ENCODE results near the gene HNRNPA1. TPM values are rescaled to one million over a fixed set of nuclear protein-coding genes. Genes with fewer than 3 reads are reported as not detected.

The HNRNPA1 gene
- total RNA-seq, 1 donor from 2014 or later, result 598 TPM

DNA sequence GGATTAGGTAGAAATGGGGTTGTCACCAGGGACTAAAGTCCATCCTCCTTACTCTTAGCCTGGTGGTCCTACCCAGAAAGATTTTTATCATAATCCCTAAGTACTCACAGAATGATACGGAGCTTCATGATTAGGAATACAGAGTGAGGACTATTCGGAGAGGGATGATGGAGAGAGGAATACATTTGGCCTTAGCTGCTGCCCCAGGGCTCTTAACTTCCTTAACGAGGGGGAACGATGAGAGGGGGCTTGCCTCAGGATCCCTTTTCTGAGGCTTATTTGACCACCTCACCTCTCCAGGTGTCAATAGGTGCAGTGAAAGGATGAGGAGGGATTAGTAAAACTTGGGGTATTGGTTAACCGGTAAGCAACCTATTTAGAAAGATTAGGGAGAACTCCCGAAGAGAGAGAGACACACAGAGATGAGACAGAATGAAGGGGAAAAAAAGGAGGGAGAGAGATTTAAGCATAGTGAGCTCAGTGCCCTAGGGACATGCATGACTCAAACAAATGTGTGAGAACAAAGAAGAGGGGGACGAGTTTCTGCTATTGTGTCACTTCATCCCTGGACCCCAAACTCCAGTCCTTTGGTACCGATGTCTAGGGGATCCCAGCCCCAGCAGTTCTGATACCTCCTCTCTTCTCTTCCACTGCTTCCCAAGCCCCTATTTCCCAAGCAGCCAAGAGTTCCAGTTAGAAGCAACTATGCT, 19.1 kb downstream of the HNRNPA1 start:
- intact Hi-C loops (cut with DNase I), result no loop called here
- DNase-seq (no peak), ATAC-seq (no peak)
- H3K4me3 ChIP-seq, result peak overlapping the region; percentile 44
- H3K27me3 ChIP-seq (ENCODE audit: low read depth), result no peaks in the 10 kb centered on the region
- no peaks in the 10 kb centered on the region for H3K9me3 ChIP-seq
- H3K36me3 ChIP-seq, result no peaks in the 10 kb centered on the region
- peaks cover 45% of the 10 kb centered on the region for H3K4me1 ChIP-seq
- H3K27ac ChIP-seq, result no peak overlapping the region
- TF ChIP-seq, protein P1, sequence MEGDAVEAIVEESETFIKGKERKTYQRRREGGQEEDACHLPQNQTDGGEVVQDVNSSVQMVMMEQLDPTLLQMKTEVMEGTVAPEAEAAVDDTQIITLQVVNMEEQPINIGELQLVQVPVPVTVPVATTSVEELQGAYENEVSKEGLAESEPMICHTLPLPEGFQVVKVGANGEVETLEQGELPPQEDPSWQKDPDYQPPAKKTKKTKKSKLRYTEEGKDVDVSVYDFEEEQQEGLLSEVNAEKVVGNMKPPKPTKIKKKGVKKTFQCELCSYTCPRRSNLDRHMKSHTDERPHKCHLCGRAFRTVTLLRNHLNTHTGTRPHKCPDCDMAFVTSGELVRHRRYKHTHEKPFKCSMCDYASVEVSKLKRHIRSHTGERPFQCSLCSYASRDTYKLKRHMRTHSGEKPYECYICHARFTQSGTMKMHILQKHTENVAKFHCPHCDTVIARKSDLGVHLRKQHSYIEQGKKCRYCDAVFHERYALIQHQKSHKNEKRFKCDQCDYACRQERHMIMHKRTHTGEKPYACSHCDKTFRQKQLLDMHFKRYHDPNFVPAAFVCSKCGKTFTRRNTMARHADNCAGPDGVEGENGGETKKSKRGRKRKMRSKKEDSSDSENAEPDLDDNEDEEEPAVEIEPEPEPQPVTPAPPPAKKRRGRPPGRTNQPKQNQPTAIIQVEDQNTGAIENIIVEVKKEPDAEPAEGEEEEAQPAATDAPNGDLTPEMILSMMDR (IDR thresholded peaks at IDR 0.05), result no peak

DNA sequence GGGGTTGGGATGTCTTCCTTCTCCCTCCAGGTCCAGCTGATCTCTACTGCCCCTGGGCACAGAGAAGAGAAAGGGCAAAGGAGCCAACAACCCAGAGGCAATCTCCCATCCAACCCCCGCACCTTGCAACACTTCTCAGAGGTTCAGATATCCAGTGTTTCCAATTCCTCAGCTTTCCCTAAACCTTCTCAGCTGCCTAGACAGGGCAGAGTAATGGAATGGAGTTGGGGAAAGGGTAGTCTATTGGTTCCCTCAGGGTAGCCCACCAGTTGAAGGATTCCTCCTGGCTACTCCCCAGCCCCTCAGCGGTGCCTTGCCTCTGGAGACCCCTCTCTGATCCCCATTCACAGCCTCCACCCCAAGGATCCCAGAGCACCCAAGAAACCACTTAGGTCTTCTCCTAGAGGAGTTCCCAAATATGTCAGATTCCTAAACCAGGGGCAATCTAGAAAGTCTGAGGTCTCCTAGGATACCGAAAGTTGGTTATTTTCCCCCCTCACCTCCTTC, 19.8 kb downstream of the HNRNPA1 start:
- Histone ChIP-seq H3K4me3 (peak overlapping the region; percentile 44), H3K27me3 (ENCODE audit: low read depth) (no peaks in the 10 kb centered on the region), H3K36me3 (no peaks in the 10 kb centered on the region), H3K27ac (peak overlapping the region; percentile 34), H3K4me1 (peaks cover 47% of the 10 kb centered on the region), H3K9me3 (no peaks in the 10 kb centered on the region)
- TF ChIP-seq, protein P1 (IDR thresholded peaks at IDR 0.05), result no peak
- intact Hi-C loops (cut with DNase I), result no loop called here
- DNase-seq (no peak), ATAC-seq (no peak)

DNA sequence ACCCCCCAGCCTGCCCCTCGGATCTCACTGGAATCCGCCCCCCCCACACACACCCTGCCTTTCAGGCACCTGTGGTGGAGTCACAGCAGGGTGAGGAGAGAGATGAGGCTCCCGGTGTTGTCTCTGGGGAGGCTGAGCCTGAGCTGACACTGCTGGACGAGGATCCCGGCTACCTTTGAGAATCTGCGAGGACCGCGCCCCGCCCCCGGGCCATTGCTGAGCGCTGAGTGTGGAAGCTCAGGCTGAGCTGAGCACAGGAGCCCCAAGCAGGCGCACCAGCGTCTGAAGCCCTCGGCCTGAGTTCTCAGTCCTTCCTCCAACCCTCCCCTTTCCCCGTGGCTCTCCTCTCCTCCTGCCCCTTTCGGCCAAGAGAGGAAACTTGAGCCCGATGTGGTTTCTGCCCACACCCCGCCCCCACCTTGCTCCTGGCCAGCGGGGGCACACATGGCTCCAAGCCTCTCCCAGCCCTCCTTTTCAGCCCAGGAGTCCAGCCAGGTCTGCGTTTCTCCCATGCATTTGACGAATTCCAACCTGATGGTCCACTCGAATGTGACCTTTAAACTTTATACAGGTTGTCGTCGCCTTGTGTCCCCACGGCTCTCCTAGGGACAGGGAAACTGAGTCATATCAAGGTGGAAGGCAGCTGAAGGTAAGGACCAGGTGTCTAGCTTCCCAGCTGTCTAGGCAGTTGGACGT, 20.4 kb downstream of the HNRNPA1 start, which contains the start of gene NFE2:
TSS of gene NFE2 (minus strand) at position 284 of the 696 bp plus-strand sequence. CDS start 5,767 bp downstream, outside the sequence.
- intact Hi-C loops (cut with DNase I), result no loop called here
- peaks cover 47% of the 10 kb centered on the region for H3K4me1 ChIP-seq
- H3K4me3 ChIP-seq, result peak within 1 kb of the TSS; percentile 44
- no peaks in the 10 kb centered on the region for H3K36me3 ChIP-seq
- TF ChIP-seq, protein P1 (IDR thresholded peaks at IDR 0.05), result no peak
- H3K27ac ChIP-seq, result peak within 1 kb of the TSS; percentile 34
- ATAC-seq (peak; percentile 82), DNase-seq (peak; percentile 86)
- H3K9me3 ChIP-seq, result no peaks in the 10 kb centered on the region
- H3K27me3 ChIP-seq (ENCODE audit: low read depth), result no peaks in the 10 kb centered on the region

DNA sequence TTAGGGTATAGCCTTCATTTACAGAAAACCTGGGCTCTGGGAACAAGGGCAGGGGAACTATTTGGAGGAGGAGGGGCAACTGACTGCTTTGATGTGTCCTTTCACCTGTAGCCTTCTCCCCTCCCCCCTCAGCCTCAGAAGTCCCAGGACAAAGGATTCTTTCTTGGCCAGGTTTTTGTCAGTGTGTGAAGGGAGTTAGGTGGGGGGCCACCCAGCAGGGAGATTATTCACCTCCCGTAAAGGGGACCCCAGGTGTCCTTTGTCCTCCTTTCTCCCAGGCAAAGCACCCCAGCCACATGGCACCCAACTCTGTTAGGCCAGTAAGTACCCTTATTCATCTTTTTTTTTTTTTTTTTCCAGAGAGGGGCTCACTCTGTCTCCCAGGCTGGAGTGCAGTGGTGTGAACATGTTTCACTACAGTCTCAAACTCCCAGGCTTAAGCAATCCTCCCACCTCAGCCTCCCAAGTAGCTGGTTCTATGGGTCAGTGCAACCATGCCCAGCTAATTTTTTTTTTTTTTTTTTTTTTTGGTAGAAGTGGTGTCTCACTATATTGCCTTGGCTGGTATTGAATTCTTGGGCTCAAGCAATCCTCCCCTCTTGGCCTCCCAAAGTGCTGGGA, 21.0 kb downstream of the HNRNPA1 start:
- DNase-seq, result no peak
- Histone ChIP-seq H3K4me3 (peak overlapping the region; percentile 44), H3K9me3 (no peaks in the 10 kb centered on the region), H3K36me3 (no peaks in the 10 kb centered on the region), H3K27me3 (ENCODE audit: low read depth) (no peaks in the 10 kb centered on the region), H3K27ac (no peak overlapping the region), H3K4me1 (peaks cover 49% of the 10 kb centered on the region)
- no peak for ATAC-seq
- TF ChIP-seq, protein P1 (IDR thresholded peaks at IDR 0.05), result no peak
- intact Hi-C loops (cut with DNase I), result no loop called here

DNA sequence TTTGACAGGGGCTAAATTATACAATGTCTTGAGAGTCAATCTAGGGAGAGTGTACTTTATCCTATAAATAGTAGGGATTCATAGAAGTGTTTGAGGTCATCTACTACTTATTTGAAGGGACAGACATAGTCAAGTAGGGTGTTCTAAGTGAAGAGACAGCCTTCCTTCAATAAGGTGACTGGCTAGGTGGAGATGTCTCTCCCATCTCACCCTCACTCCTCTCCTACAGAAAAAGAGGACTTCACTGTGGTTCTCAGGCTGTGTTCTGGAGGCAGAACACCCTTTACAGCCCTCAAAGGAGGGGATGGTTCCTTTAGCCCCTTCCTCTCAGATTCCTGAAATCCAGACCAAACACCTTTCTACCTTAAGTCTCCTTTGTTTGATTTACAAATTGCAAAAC, 23.1 kb downstream of the HNRNPA1 start:
- no peaks in the 10 kb centered on the region for H3K9me3 ChIP-seq
- no peak for ATAC-seq
- peaks cover 56% of the 10 kb centered on the region for H3K4me1 ChIP-seq
- peak overlapping the region; percentile 59 for H3K27ac ChIP-seq
- no peak overlapping the region for H3K4me3 ChIP-seq
- intact Hi-C loops (cut with DNase I), result no loop called here
- H3K27me3 ChIP-seq (ENCODE audit: low read depth), result no peaks in the 10 kb centered on the region
- TF ChIP-seq, protein P1 (IDR thresholded peaks at IDR 0.05), result no peak
- DNase-seq, result no peak
- H3K36me3 ChIP-seq, result no peaks in the 10 kb centered on the region

All from lower lobe of right lung (tissue), 2 donors.